Heart right ventricle (tissue), 16 donors: ENCODE data around the gene APOL3. TPM values are rescaled to one million over a fixed set of nuclear protein-coding genes. Genes with fewer than 3 reads are reported as not detected.
"Not testable (repeated sequence)": the region's sequence is repeated elsewhere in the genome, so short reads cannot be mapped to it uniquely, and the experiment has no call there.

Experiments
- ATAC-seq, 8 donors: fragments of 200-7000 bp; cut with Tn5 transposase; one replicate each; pipeline ENCODE4 v1.9.1; 2020; ENCODE audit warnings: mild to moderate bottlenecking in 8 of 8, moderate library complexity in 8 of 8, moderate number of reproducible peaks in 1 of 8
- DNase-seq, 2 donors: peaks; one replicate each; pipeline ENCODE4 v3.0.0-alpha.2; 2020
- H3K27ac ChIP-seq, 10 donors: fragments of 200-600 bp; sonication (generic) in 2 of 10; one replicate each; pipeline versions ENCODE4 v1.5.0 to v1.8.0; 2020 to 2022; ENCODE audit warnings: mild to moderate bottlenecking in 3 of 10
- H3K27me3 ChIP-seq, 7 donors: fragments of 200-600 bp; one replicate each; pipeline ENCODE4 v1.8.0; 2021 to 2022; ENCODE audit warnings: mild to moderate bottlenecking in 2 of 7
- H3K36me3 ChIP-seq, 9 donors: fragments of 200-600 bp; sonication (generic) in 1 of 9; one replicate each; pipeline versions ENCODE4 v1.5.0 to v1.8.0; 2020 to 2022; ENCODE audit warnings: mild to moderate bottlenecking in 2 of 9
- H3K4me1 ChIP-seq, 9 donors: fragments of 200-600 bp; sonication (generic) in 1 of 9; one replicate each; pipeline versions ENCODE4 v1.5.0 to v1.8.0; 2020 to 2022; ENCODE audit warnings: mild to moderate bottlenecking in 4 of 9
- H3K4me3 ChIP-seq, 10 donors: fragments of 200-600 bp; sonication (generic) in 2 of 10; one replicate each; pipeline versions ENCODE4 v1.5.0 to v1.8.0; 2020 to 2022; ENCODE audit warnings: mild to moderate bottlenecking in 7 of 10, moderate library complexity in 2 of 10
- H3K9me3 ChIP-seq, 11 donors: fragments of 200-600 bp in 10 of 11; sonication (generic) in 2 of 11; one replicate each; pipeline versions ENCODE4 v1.5.0 to v1.8.0; 2013 to 2022; ENCODE audit warnings: mild to moderate bottlenecking in 2 of 11, control low read depth in 1 of 11, moderate library complexity in 1 of 11
- CTCF ChIP-seq, 9 donors: fragments of 200-600 bp; sonication (generic) in 2 of 9; IDR thresholded peaks; one replicate each; pipeline versions ENCODE4 v1.5.0 to v1.8.0; 2021 to 2022; ENCODE audit warnings: antibody characterized with exemption in 9 of 9, mild to moderate bottlenecking in 5 of 9, moderate library complexity in 1 of 9
- WGBS, 2 donors: extraction: QIAGEN DNeasy Blood & Tissue Kit; methylation state at CpG; one replicate each; pipeline ENCODE4 v1.1.7; 2013; ENCODE audit warnings: inconsistent platforms in 1 of 2; 5-methylcytosine and 5-hydroxymethylcytosine counted together
- intact Hi-C, 10 donors: fragments of 100-400 bp; cut with DNase I; formaldehyde crosslinking; loops; one replicate each; pipeline versions ENCODE4 v1.11.1 to v1.14.2; 2022
- polyA plus RNA-seq, 2 donors: library from polyadenylated mRNA; stranded (reverse); fragments of 200-250 nt; gene quantifications; one replicate each; pipeline ENCODE4 v1.2.3, GENCODE V29; 2013
- total RNA-seq, 10 donors: library from RNA; stranded (reverse); fragmentation: NEBNext Ultra II Directional in 3 of 10; extraction: Animal tissue kit (Norgen Biotek cat#: 25700) in 3 of 10; gene quantifications; one replicate each; pipeline versions ENCODE4 v1.2.1 to v1.2.4, GENCODE V29; 2021 to 2023
- donor health status: Arrhythmogenic right ventricular cardiomyopathy.
- donor health status: ischemic (EF 13 %, LVEDD 7.1; RV severe dilation, severe dysfunction).
- donor health status: healthy with polysubstance abuse.
- donor health status: DM: no; HTN: yes; CAD: no.
- donor health status: DM: no; HTN: no; CAD: no.
- donor health status: ischemic (EF 25% LVEDD 6.9; RV normal size, moderate dysfunction).
- donor health status: ischemic (EF 25% LVEDD 5.7; RV mildly dilated, moderate dysfunction).
- donor health status: healthy.
- donor health status: DM: yes; HTN: yes; CAD: no.
- donor health status: Ischemic cardiomyopathy.
- donor health status: ischemic (EF 35%, LVEDD 5.7; RV mildly dilated, moderate dysfunction).
- donor health status: nonischemic (EF 11% LVEDD 7.7; RV severe dilation, severe dysfunction).
- donor health status: DM: yes; HTN: yes; CAD: no.
- donor health status: PGD.
- donor health status: ischemic (EF 29% LVEDD 5.4; RV normal size, mild dysfunction).
- donor health status: nonischemic (EF 23%, LVEDD 6.1; RV moderate dilation, normal function).

Gene APOL3
- total and polyA plus RNA-seq, 12 donors = 17.1 to 65.9 (median 24.6) TPM

DNA sequence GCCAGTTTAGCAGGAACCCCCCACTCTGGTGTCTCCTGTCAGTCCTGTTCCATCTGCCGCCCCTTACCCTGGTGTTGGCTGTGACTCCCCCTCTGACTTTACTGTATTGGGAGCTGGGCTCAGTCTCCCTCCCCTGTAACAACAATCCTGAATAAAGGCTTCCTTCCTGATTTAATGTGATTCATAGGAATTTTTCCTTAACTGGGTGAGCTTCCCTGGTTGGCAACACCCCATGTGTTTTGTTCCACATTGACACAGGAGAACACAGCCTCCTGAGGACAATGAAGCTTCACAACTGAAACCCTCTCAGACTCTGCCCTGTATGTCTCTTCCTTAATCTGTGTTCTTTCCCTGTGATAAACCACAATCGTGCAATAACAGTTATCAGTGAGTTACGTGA, 32.6 kb upstream of the APOL3 start:
- H3K4me3 ChIP-seq = no peak overlapping the region
- peak overlapping the region in 1 of 10 donors; percentile 81 for H3K27ac ChIP-seq
- intact Hi-C loops = loop anchor here in 7 of 10 donors (5.0 to 10.0 kb wide), 4 partner anchors 44 to 292 kb away; partner anchors contain the start of genes TXN2 (in 3 of the 7) and APOL2 (in 1 of the 7)
- WGBS, 2 donors = 67 to 72% methylated on average over 3 of the region's 3 CpGs
- no peak for TF ChIP-seq CTCF (IDR thresholded peaks at IDR 0.05)
- DNase-seq (no peak), ATAC-seq (no peak)
- H3K9me3 ChIP-seq = no peaks in the 10 kb centered on the region
- peaks cover 0 to 36% (median 0%) of the 10 kb centered on the region in 9 donors for H3K36me3 ChIP-seq
- H3K4me1 ChIP-seq = peaks cover 3 to 58% (median 40%) of the 10 kb centered on the region in 9 donors
- no peaks in the 10 kb centered on the region for H3K27me3 ChIP-seq

DNA sequence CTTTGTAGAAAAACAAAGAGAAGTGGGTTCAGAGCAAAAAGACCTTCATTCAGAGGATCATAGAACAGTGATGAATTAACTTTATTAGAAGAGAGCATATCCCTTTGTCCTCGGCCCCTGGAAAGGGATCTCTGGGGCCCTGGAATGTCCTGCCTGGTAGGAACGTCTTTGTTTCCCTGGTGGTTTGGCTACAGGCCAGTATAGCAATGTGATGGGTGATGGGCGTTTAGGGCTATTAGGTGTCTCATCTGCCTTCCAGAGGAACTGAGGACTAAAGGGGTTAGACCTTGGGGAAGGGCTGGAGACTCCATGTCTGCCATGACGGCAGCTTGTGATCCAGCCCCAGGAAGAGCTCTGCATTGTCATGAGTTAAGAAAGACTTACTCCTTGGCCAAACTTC, 32.0 kb upstream of the APOL3 start:
- Histone ChIP-seq H3K4me1 (peaks cover 3 to 52% (median 34%) of the 10 kb centered on the region in 9 donors), H3K27ac (peak overlapping the region in 6 of 10 donors; percentile 7 to 81 (median 34)), H3K36me3 (peaks cover 0 to 36% (median 0%) of the 10 kb centered on the region in 9 donors), H3K27me3 (no peaks in the 10 kb centered on the region), H3K4me3 (no peak overlapping the region), H3K9me3 (no peaks in the 10 kb centered on the region)
- TF ChIP-seq CTCF (IDR thresholded peaks at IDR 0.05) = no peak
- peak in 1 of 8 donors; percentile 18 for ATAC-seq
- intact Hi-C loops = loop anchor here in 7 of 10 donors (5.0 to 10.0 kb wide), 4 partner anchors 45 to 292 kb away; partner anchors contain the start of genes TXN2 (in 3 of the 7) and APOL2 (in 1 of the 7)
- DNase-seq = no peak
- WGBS, 2 donors = 42 to 46% methylated on average over 4 of the region's 4 CpGs

- DNase-seq = peak; percentile 76 to 85
- Histone ChIP-seq H3K27me3 (no peaks in the 10 kb centered on the region), H3K27ac (peak overlapping the region in 9 of 10 donors; percentile 6 to 81 (median 62)), H3K4me1 (peaks cover 0 to 39% (median 21%) of the 10 kb centered on the region in 9 donors), H3K4me3 (no peak overlapping the region), H3K9me3 (no peaks in the 10 kb centered on the region), H3K36me3 (peaks cover 0 to 36% (median 0%) of the 10 kb centered on the region in 9 donors)
- 52 to 71% methylated on average over 17 of the region's 17 CpGs for WGBS, 2 donors
- ATAC-seq = peak; percentile 83 to 96 (median 90)
- intact Hi-C loops = loop anchor here in 7 of 10 donors (5.0 to 10.0 kb wide), 4 partner anchors 46 to 294 kb away; partner anchors contain the start of genes TXN2 (in 3 of the 7) and APOL2 (in 1 of the 7)
- TF ChIP-seq CTCF (IDR thresholded peaks at IDR 0.05) = no peak
Observed at GRCh38 chr22:36191106-36191836, 30.7 kb upstream of the APOL3 start.

DNA sequence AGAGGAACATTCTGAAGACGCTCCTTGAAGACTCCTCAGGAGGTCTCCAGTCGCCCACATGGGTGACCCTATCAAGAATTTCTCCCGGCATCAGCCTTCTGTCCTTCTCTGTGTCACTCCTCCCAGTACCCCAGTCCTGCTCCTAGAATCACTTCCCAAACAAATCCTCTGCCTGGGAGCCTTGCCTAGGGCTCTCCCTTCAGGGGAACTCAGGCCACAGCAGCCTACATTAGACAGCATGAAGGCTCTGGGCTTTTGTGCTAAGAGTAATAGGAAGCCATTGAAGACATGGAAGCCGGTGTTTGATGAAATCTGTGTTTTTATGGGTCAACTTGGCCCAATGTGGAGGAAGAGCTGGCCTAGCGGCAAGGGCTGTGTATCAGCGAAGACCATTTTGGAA, 27.3 kb upstream of the APOL3 start:
- H3K4me3 ChIP-seq, H3K27me3 ChIP-seq, H3K9me3 ChIP-seq, H3K27ac ChIP-seq, ATAC-seq, intact Hi-C loops, DNase-seq: not testable (repeated sequence)
- H3K36me3 ChIP-seq = peaks cover 0 to 17% (median 0%) of the 10 kb centered on the region in 9 donors
- H3K4me1 ChIP-seq = peaks cover 0 to 31% (median 12%) of the 10 kb centered on the region in 9 donors
- WGBS, 2 donors = 96 to 98% methylated on average over 3 of the region's 6 CpGs
